CD8-positive, alpha-beta memory T cell (primary cell): ENCODE measurements around the gene STXBP6. TPM values are rescaled to one million over a fixed set of nuclear protein-coding genes. Genes with fewer than 3 reads are reported as not detected.
A peak's percentile ranks its signal among the peaks of the same experiment; 100 is the strongest.

ENCODE experiments used
- CTCF ChIA-PET: fragments of 350-600 bp; sonication (Branson Sonifier 250); formaldehyde crosslinking; loops from one replicate; lab custom pipeline; 2021; ENCODE audit warnings: antibody characterized with exemption; lab: Charles Lee
- POLR2A ChIA-PET: fragments of 350-600 bp; sonication (Branson Sonifier 250); formaldehyde crosslinking; loops from one replicate; lab custom pipeline; 2021; ENCODE audit warnings: antibody characterized with exemption; lab: Charles Lee
- DNase-seq, 5 donors: peaks; one replicate each; pipeline versions ENCODE4 v3.0.0 to v3.0.0-alpha.2; 2020 to 2022; ENCODE audit warnings: mixed read lengths in 1 of 5
- H3K27ac ChIP-seq: one replicate; pipeline ENCODE4 v1.7.0; 2013; ENCODE audit warnings: low read depth, mild to moderate bottlenecking, low read length, moderate library complexity
- H3K27me3 ChIP-seq: 2 replicates; pipeline ENCODE4 v1.7.0; 2013; ENCODE audit warnings: low read length, mild to moderate bottlenecking; ENCODE audit not compliant: insufficient read depth, poor library complexity, severe bottlenecking
- H3K36me3 ChIP-seq: 2 replicates; pipeline ENCODE4 v1.7.0; 2013; ENCODE audit warnings: mild to moderate bottlenecking, low read length, moderate library complexity; ENCODE audit not compliant: insufficient read depth
- H3K4me1 ChIP-seq: 2 replicates; pipeline ENCODE4 v1.7.0; 2013; ENCODE audit warnings: mild to moderate bottlenecking, low read length, moderate library complexity; ENCODE audit not compliant: insufficient read depth
- H3K4me3 ChIP-seq: 2 replicates; pipeline ENCODE4 v1.7.0; 2013; ENCODE audit warnings: mild to moderate bottlenecking, low read length
- H3K9me3 ChIP-seq: 2 replicates; pipeline ENCODE4 v1.7.0; 2013; ENCODE audit warnings: mild to moderate bottlenecking, low read length
- H3K27ac Mint-ChIP-seq, 8 donors: one replicate each; pipeline ENCODE4 v1.8.0; 2020 to 2021; ENCODE audit warnings: mixed read lengths in 8 of 8, mild to moderate bottlenecking in 6 of 8, inconsistent platforms in 3 of 8, moderate library complexity in 3 of 8
- H3K27me3 Mint-ChIP-seq, 2 donors: one replicate each; pipeline ENCODE4 v1.8.0; 2020 to 2021; ENCODE audit warnings: mixed read lengths in 2 of 2, mild to moderate bottlenecking in 1 of 2, moderate library complexity in 1 of 2
- H3K36me3 Mint-ChIP-seq, 3 donors: one replicate each; pipeline ENCODE4 v1.8.0; 2020 to 2021; ENCODE audit warnings: mixed read lengths in 3 of 3, inconsistent platforms in 1 of 3, mild to moderate bottlenecking in 1 of 3
- H3K4me1 Mint-ChIP-seq, 3 donors: one replicate each; pipeline ENCODE4 v1.8.0; 2020 to 2021; ENCODE audit warnings: mixed read lengths in 3 of 3, inconsistent platforms in 1 of 3, mild to moderate bottlenecking in 1 of 3
- H3K4me3 Mint-ChIP-seq, 7 donors: one replicate each; pipeline ENCODE4 v1.8.0; 2020 to 2021; ENCODE audit warnings: mixed read lengths in 7 of 7, mild to moderate bottlenecking in 6 of 7, moderate library complexity in 4 of 7, inconsistent platforms in 2 of 7
- H3K9me3 Mint-ChIP-seq, 5 donors: one replicate each; pipeline ENCODE4 v1.8.0; 2020 to 2022; ENCODE audit warnings: mixed read lengths in 5 of 5, mild to moderate bottlenecking in 3 of 5, moderate library complexity in 2 of 5, inconsistent platforms in 1 of 5
- polyA plus RNA-seq: library from polyadenylated mRNA; unstranded; fragments of 300-500 nt; fragmentation: Illumina TruSeq; gene quantifications from one replicate; pipeline ENCODE4 v1.2.3, GENCODE V29; 2021
- total RNA-seq, 2 experiments: library from RNA; stranded (reverse); gene quantifications; one replicate each; pipeline ENCODE4 v1.2.3, GENCODE V29; 2021

The STXBP6 gene
- under 1 TPM; 0.28 to 0.38 TPM for total RNA-seq
- polyA plus RNA-seq = not detected

DNA sequence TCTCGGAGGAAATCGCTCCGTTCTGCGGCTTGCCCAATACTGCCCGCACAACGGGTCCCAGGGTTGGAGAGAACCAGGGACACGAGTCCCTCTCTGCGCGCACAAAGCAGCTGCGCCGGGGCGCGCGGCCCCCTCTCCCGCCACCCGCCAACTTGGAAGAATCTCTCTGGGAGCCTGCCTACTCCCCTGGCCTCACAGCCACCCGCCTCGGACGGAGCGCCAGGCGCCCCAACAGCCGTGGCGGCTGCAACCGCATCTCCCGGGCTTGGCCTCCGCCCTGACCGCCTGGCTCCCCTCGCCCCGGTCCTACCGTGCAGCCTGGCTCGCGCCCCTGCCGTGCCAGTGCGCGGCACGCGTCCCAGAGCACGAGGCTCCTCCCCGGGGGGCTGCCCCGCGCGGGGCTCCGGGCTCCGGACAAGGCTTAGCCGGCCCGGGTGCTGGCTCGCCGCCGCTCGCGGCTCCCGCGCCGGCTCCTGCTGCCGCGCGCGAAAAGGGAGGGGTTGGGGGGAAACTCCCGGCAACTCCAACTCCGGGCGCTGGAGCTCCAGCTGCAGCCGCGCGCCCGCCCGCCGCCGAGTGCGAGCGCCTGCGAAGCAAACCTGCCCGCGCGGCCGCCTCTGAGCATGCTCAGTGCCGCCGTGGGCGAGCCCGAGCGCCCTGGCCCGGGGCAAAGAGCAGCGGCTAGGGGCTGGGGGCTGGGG lies at the start of gene STXBP6:
TSS of gene STXBP6 (minus strand) at position 580 of the 701 bp plus-strand sequence. CDS start 75,329 bp downstream, outside the sequence.
- H3K4me1 ChIP-seq = no peaks in the 10 kb centered on the region
- H3K4me3 ChIP-seq = no peak within 1 kb of the TSS
- DNase-seq = no peak
- Mint-ChIP-seq H3K4me1 (peaks cover 11 to 12% (median 12%) of the 10 kb centered on the region in 3 donors), H3K4me3 (peak within 1 kb of the TSS in 6 of 7 donors; percentile 65 to 80 (median 72)), H3K36me3 (no peaks in the 10 kb centered on the region), H3K9me3 (no peaks in the 10 kb centered on the region), H3K27ac (peak within 1 kb of the TSS in 1 of 8 donors; percentile 21), H3K27me3 (peaks cover 43 to 66% of the 10 kb centered on the region in 2 donors)
- H3K9me3 ChIP-seq = no peaks in the 10 kb centered on the region
- ChIA-PET CTCF (no interaction called here), POLR2A (no interaction called here)
- peaks cover 5% of the 10 kb centered on the region for H3K27me3 ChIP-seq
- H3K27ac ChIP-seq = no peak within 1 kb of the TSS
- no peaks in the 10 kb centered on the region for H3K36me3 ChIP-seq

DNA sequence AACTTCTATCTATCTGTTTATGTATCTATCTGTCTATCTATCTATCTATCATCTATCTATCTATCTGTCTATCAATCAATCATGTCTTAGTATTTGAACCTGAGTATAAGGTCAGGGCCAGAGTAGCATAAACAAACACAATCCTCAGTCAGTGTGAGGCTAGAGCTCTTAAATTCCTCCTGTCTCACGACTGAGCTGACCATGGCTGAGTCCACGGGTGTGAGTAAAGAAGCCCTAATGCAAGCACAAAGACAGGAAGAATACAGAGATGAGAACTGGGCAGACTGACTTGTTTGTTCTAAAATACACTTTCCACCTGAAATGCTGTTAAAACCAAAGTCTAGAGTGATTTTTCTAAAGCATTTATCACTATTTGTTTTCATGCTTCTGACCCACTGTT lies 47.2 kb upstream of the STXBP6 start:
- DNase-seq = no peak
- no peaks in the 10 kb centered on the region for H3K9me3 Mint-ChIP-seq
- peaks cover 19 to 50% of the 10 kb centered on the region in 2 donors for H3K27me3 Mint-ChIP-seq
- Histone ChIP-seq H3K27ac (no peak overlapping the region), H3K27me3 (peaks cover 3% of the 10 kb centered on the region), H3K4me3 (no peak overlapping the region), H3K4me1 (no peaks in the 10 kb centered on the region), H3K36me3 (no peaks in the 10 kb centered on the region), H3K9me3 (no peaks in the 10 kb centered on the region)
- POLR2A ChIA-PET = no interaction called here
- no peaks in the 10 kb centered on the region for H3K4me1 Mint-ChIP-seq
- H3K36me3 Mint-ChIP-seq = no peaks in the 10 kb centered on the region
- no peak overlapping the region for H3K4me3 Mint-ChIP-seq
- CTCF ChIA-PET = no interaction called here
- H3K27ac Mint-ChIP-seq = no peak overlapping the region

- ChIA-PET POLR2A (no interaction called here), CTCF (no interaction called here)
- H3K36me3 Mint-ChIP-seq = no peaks in the 10 kb centered on the region
- H3K4me1 Mint-ChIP-seq = no peaks in the 10 kb centered on the region
- H3K27me3 ChIP-seq = peaks cover 3% of the 10 kb centered on the region
- no peak overlapping the region for H3K27ac Mint-ChIP-seq
- peaks cover 20 to 55% of the 10 kb centered on the region in 2 donors for H3K27me3 Mint-ChIP-seq
- H3K27ac ChIP-seq = no peak overlapping the region
- no peak overlapping the region for H3K4me3 ChIP-seq
- no peaks in the 10 kb centered on the region for H3K9me3 ChIP-seq
- no peaks in the 10 kb centered on the region for H3K36me3 ChIP-seq
- H3K9me3 Mint-ChIP-seq = no peaks in the 10 kb centered on the region
- no peak overlapping the region for H3K4me3 Mint-ChIP-seq
- no peaks in the 10 kb centered on the region for H3K4me1 ChIP-seq
- no peak for DNase-seq
Observed at GRCh38 chr14:25095736-25096437, 45.9 kb upstream of the STXBP6 start.

DNA sequence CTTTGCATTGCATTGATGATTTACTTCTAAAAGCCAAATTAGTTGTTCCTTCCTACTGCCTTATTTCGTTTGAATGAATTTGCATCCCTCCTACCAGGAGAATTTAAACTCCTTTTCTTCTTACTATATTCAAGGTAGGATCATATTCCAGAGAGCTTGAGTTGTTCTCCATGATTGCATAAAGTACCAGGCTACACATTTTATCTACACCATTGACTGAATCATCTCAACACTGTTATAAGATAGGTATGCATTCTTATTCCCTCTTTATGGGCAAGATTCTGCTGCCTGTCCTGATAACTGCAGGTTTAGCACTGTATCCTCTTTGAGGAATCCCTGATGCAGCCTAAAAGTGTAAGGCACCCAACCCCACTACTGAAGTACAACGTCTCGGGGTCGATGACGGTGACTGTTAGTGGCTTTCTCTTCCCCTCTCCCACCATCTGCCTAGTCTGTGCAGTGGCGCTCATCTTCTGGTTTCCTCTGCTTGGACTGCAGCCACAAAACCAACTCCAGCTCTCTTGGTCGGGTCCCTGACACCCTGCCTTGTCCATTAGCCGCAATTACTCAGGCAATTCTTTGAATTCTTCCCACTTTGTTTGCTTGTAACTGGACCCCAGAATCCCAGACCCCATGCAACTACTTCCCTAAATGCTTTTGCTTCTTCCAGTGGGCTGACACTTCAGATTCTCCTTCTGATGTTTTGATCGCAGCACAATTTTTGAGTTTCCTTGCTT lies 44.4 kb upstream of the STXBP6 start:
- DNase-seq = no peak
- no peaks in the 10 kb centered on the region for H3K36me3 Mint-ChIP-seq
- ChIA-PET CTCF (no interaction called here), POLR2A (no interaction called here)
- H3K4me3 Mint-ChIP-seq = no peak overlapping the region
- Histone ChIP-seq H3K4me1 (no peaks in the 10 kb centered on the region), H3K4me3 (no peak overlapping the region), H3K27me3 (peaks cover 3% of the 10 kb centered on the region), H3K9me3 (no peaks in the 10 kb centered on the region), H3K27ac (no peak overlapping the region), H3K36me3 (no peaks in the 10 kb centered on the region)
- H3K9me3 Mint-ChIP-seq = no peaks in the 10 kb centered on the region
- H3K4me1 Mint-ChIP-seq = no peaks in the 10 kb centered on the region
- peaks cover 25 to 67% of the 10 kb centered on the region in 2 donors for H3K27me3 Mint-ChIP-seq
- no peak overlapping the region for H3K27ac Mint-ChIP-seq

GRCh38 chr14:25092258-25092740 lies 42.4 kb upstream of the STXBP6 start:
- Mint-ChIP-seq H3K27me3 (peaks cover 26 to 70% of the 10 kb centered on the region in 2 donors), H3K4me1 (no peaks in the 10 kb centered on the region), H3K4me3 (no peak overlapping the region), H3K9me3 (no peaks in the 10 kb centered on the region), H3K27ac (no peak overlapping the region), H3K36me3 (no peaks in the 10 kb centered on the region)
- H3K27ac ChIP-seq = no peak overlapping the region
- H3K9me3 ChIP-seq = no peaks in the 10 kb centered on the region
- no peak overlapping the region for H3K4me3 ChIP-seq
- DNase-seq = no peak
- CTCF ChIA-PET = no interaction called here
- H3K27me3 ChIP-seq = peaks cover 3% of the 10 kb centered on the region
- POLR2A ChIA-PET = no interaction called here
- no peaks in the 10 kb centered on the region for H3K4me1 ChIP-seq
- H3K36me3 ChIP-seq = no peaks in the 10 kb centered on the region

GRCh38 chr14:25090716-25091454 lies 40.9 kb upstream of the STXBP6 start:
- CTCF ChIA-PET = no interaction called here
- no peaks in the 10 kb centered on the region for H3K36me3 ChIP-seq
- DNase-seq = no peak
- POLR2A ChIA-PET = no interaction called here
- no peak overlapping the region for H3K4me3 Mint-ChIP-seq
- H3K9me3 Mint-ChIP-seq = no peaks in the 10 kb centered on the region
- no peaks in the 10 kb centered on the region for H3K9me3 ChIP-seq
- H3K27ac ChIP-seq = no peak overlapping the region
- H3K4me1 ChIP-seq = no peaks in the 10 kb centered on the region
- no peaks in the 10 kb centered on the region for H3K4me1 Mint-ChIP-seq
- H3K27me3 Mint-ChIP-seq = peaks cover 24 to 65% of the 10 kb centered on the region in 2 donors
- no peaks in the 10 kb centered on the region for H3K36me3 Mint-ChIP-seq
- no peak overlapping the region for H3K4me3 ChIP-seq
- no peak overlapping the region for H3K27ac Mint-ChIP-seq
- peaks cover 3% of the 10 kb centered on the region for H3K27me3 ChIP-seq

- no peak for DNase-seq
- H3K36me3 ChIP-seq = no peaks in the 10 kb centered on the region
- no peak overlapping the region for H3K4me3 ChIP-seq
- no peaks in the 10 kb centered on the region for H3K4me1 Mint-ChIP-seq
- no peaks in the 10 kb centered on the region for H3K36me3 Mint-ChIP-seq
- peaks cover 21 to 62% of the 10 kb centered on the region in 2 donors for H3K27me3 Mint-ChIP-seq
- no peak overlapping the region for H3K27ac Mint-ChIP-seq
- no peak overlapping the region for H3K27ac ChIP-seq
- H3K9me3 ChIP-seq = no peaks in the 10 kb centered on the region
- H3K4me3 Mint-ChIP-seq = no peak overlapping the region
- no peaks in the 10 kb centered on the region for H3K9me3 Mint-ChIP-seq
- peaks cover 3% of the 10 kb centered on the region for H3K27me3 ChIP-seq
- POLR2A ChIA-PET = no interaction called here
- H3K4me1 ChIP-seq = no peaks in the 10 kb centered on the region
- CTCF ChIA-PET = no interaction called here
Observed at GRCh38 chr14:25090256-25090655, 40.3 kb upstream of the STXBP6 start.
